Endothelial cell of coronary artery (primary cell): Measurements from ENCODE around the gene YPEL5. TPM values are rescaled to one million over a fixed set of nuclear protein-coding genes. Genes with fewer than 3 reads are reported as not detected.

Experiments used
- total RNA-seq: library from RNA; depleted of rRNA; stranded (reverse); fragments of >200 nt; gene quantifications from 2 replicates; pipeline ENCODE4 v1.2.3, GENCODE V29; 2014

The YPEL5 gene
- 63.0 and 75.1 TPM in 2 replicates for total RNA-seq

DNA sequence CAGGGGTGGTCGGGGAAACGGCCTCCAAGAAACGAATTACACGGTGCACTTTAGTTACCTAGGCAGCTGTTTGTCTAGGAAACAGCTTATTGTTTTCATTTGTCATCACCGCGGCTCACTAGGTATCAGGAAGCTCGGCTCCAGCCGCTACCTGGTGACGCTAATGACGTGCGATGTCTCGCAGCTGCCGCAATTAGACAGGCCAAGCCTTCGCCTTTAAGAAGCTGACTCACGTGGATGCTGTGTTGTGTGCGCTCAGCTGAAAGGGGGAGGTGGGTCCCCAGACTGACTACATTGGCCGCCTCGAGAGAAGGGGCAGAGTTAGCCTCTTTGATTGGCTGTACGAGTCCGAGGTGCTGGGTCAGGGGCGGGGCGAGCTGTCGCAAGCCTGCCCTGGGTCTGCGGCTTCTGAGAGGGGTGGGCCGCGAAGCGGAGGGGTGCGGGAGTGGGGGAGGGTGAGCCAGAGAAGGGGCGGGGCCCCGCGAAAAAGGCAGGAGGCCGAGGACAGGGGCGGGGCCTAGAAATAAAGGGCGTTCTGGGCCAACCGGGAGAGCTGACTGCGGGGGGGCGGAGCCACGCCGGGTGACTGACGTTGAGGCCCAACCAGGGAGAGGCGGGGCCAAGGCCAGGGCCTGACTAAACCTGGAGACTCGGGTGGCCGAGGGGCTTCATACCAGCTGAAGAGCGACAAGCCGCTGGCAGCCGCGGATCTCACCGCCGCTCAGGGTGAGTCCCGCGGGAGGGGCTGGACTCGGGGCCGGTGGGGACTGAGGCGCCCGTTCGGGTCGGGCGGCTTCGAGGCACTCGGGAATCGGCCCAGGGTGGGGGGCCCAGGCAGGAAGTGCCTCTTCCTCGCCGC lies at the start of gene YPEL5:
Gene YPEL5 (plus strand): TSS at position 671 of the 859 bp plus-strand sequence. CDS start 9,645 bp downstream, outside the sequence.

Other genes with a start within 250 kb of the YPEL5 start
- gene ALK, start 225.4 kb upstream of the YPEL5 start, total RNA-seq, result not detected in 2 replicates
- 1.3 and 7.4 TPM in 2 replicates for gene LBH, start 84.5 kb downstream of the YPEL5 start, total RNA-seq